GM18909 (cell line): ENCODE measurements around the gene ZNF607.

Experiments
- ATAC-seq: cut with Tn5 transposase; IDR thresholded peaks from one replicate; pipeline ENCODE4 v1.9.1; 2021; ENCODE audit warnings: mild to moderate bottlenecking; ENCODE audit not compliant: unreplicated experiment, poor library complexity

ZNF607 gene

DNA sequence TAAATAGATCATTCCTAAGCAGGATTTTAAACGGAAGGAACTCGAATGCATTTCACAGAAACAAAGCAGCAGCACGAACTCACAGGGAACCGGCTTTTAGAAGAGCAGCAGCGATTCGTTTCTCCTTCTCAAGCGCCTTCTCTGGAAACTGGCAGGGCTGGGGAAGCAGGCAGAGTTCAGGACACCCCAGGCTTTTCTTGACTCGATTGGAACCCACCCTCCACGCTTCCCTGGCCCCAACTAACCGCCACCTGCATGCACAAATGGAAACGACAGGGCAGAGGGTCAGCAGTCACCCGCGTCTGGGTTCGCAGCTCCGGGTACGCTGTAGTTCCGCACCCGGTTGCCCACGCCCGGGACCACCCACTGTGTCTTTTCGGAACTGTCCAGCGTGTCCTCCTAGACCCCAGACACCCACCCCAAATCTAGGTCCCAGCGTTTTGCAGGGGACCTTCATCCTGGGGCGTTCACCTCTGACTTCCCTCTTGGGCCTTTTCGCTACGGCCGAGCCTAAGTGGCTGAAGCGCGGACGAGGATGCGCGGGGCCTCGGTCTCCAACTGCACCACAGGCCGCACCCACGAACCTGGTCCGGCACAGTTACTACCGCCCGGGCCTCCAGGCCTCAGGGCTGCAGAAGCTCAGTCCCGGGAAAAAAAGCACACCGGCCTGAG lies 64.8 kb downstream of the ZNF607 start:
- peak; percentile 43 for ATAC-seq

DNA sequence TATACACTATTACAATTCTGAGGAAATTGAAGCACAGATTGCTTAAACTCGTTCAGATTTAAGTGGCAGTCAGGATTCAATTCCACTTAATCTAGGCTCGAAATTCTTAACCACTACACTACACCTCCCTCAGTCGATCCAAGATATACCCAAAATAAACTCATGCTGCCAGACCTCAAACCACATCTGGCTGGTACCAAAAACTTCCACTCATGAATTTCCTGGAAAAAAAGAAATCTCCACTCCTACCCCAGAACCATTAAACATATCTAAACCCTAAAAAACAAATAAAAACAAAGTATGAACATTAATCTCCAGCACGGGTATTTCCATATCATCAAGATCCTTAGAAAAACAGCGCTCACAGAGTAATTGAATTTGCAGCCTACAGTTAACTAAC lies 65.4 kb downstream of the ZNF607 start:
- ATAC-seq: no peak
